Adrenal gland (tissue), 5 donors: ENCODE data around the gene SYT2.

Experiments used
- CTCF ChIP-seq, 6 experiments: fragments of 450-650 bp in 4 of 6; fragments of 200-600 bp in 2 of 6; sonication (generic) in 1 of 6; IDR thresholded peaks; 1 replicate in 5 of 6; 2 replicates in 1 of 6; pipeline versions ENCODE4 v1.5.1 to v1.8.0; 2016 to 2021; ENCODE audit warnings: antibody characterized with exemption in 6 of 6, mild to moderate bottlenecking in 2 of 6, moderate library complexity in 1 of 6
- POLR2A ChIP-seq, 2 donors: fragments of 450-650 bp; IDR thresholded peaks; one replicate each; pipeline ENCODE4 v1.6.1; 2017; ENCODE audit warnings: antibody characterized with exemption in 2 of 2, mild to moderate bottlenecking in 2 of 2, moderate library complexity in 1 of 2
- donor health status: DM: no; HTN: no; CAD: no.

GRCh38 chr1:202586871-202587270, 123.4 kb downstream of the SYT2 start:
- TF ChIP-seq CTCF (IDR thresholded peaks at IDR 0.05) (no peak), POLR2A (IDR thresholded peaks at IDR 0.05) (no peak)
